Activated naive CD4-positive, alpha-beta T cell treated with anti-CD3 and anti-CD28 coated beads, Interleukin-2, amount 50 U/mL, for 16 hours (primary cell): Measurements from ENCODE around the gene PRAMEF27.
"Not testable (repeated sequence)": the region's sequence is repeated elsewhere in the genome, so short reads cannot be mapped to it uniquely, and the experiment has no call there.

Experiments
- DNase-seq: peaks from one replicate; pipeline ENCODE4 v3.0.0-alpha.2; 2020

PRAMEF27 gene

GRCh38 chr1:13056475-13056874 is at the start of gene PRAMEF27:
Gene PRAMEF27 (minus strand): TSS chr1:13056575. CDS start chr1:13053659, 2,916 bp downstream.
- not testable (repeated sequence) for DNase-seq

GRCh38 chr1:13070474-13070873 is 14.1 kb upstream of the PRAMEF27 start, which contains the start of gene PRAMEF25:
Gene PRAMEF25 (plus strand): TSS chr1:13070774. CDS start chr1:13073694, 2,920 bp downstream.
- not testable (repeated sequence) for DNase-seq

- not testable (repeated sequence) for DNase-seq
These were observed 36.5 kb downstream of the PRAMEF27 start for GRCh38 chr1:13019846-13020245.

- DNase-seq, result not testable (repeated sequence)
These were observed 44.4 kb downstream of the PRAMEF27 start for GRCh38 chr1:13011932-13012331.

- DNase-seq, result not testable (repeated sequence)
These were observed 47.0 kb downstream of the PRAMEF27 start for GRCh38 chr1:13009348-13009747.

GRCh38 chr1:13005732-13006131 is 50.6 kb downstream of the PRAMEF27 start:
- DNase-seq, result not testable (repeated sequence)
